ENCODE measurements around the gene HIGD1C. TPM values are rescaled to one million over a fixed set of nuclear protein-coding genes. Genes with fewer than 3 reads are reported as not detected.
A peak's percentile ranks its signal among the peaks of the same experiment; 100 is the strongest.
"Not testable (repeated sequence)": the region's sequence is repeated elsewhere in the genome, so short reads cannot be mapped to it uniquely, and the experiment has no call there.

HIGD1C gene
- total RNA-seq, 1 experiment from 2014 or later: not detected

DNA sequence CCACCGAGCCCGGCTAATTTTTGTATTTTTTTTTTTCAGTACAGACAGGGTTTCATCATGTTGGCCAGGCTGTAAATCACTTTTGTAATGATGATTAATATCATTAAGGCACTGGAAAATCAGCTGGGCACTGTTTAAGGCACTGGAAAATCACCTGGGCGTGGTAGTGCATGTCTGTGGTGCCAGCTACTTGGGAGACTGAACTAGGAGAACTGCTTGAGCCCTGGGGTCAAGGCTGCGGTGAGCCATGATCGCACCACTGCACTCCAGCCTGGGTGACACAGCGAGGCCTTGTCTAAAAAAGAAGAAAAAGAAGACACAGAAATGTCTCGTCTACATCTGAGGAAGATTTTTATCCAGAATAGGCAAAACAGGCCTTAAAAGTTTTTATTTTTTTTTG lies 61.1 kb downstream of the HIGD1C start:
- no peak overlapping the region for H3K23ac ChIP-seq (ENCODE audit: insufficient read length, low read depth, low read length)
- H2AK5ac ChIP-seq (ENCODE audit: insufficient read length, low read length): no peak overlapping the region
- WGBS (ENCODE audit: extremely low coverage, insufficient read length, low lambda C conversion rate): no CpG with 5 or more reads among the region's 7 CpGs
- no peak overlapping the region for H3K9ac ChIP-seq (ENCODE audit: extremely low read depth, insufficient read length, low read length)
- H3K56ac ChIP-seq (ENCODE audit: insufficient read length, low read depth, low read length): no peak overlapping the region
- H3K27ac ChIP-seq (ENCODE audit: insufficient read length, low read depth, low read length): no peak overlapping the region
- H3K18ac ChIP-seq (ENCODE audit: insufficient read length, low read depth, low read length): no peak overlapping the region
- H4K5ac ChIP-seq (ENCODE audit: insufficient read length, low read depth, low read length): no peak overlapping the region
- no peak for DNase-seq
- H3K9me3 Mint-ChIP-seq: no peaks in the 10 kb centered on the region
- peak overlapping the region in 1 of 3 experiments; percentile 73; a peak in 1 of 7 replicates for H3K27ac Mint-ChIP-seq
- H3K4me1 Mint-ChIP-seq: peaks cover 30 to 37% of the 10 kb centered on the region in 2 experiments
- H3K4me2 ChIP-seq (ENCODE audit: insufficient read depth, insufficient read length, low read length): no peak overlapping the region
- no peaks in the 10 kb centered on the region for H4K20me1 ChIP-seq (ENCODE audit: control insufficient read depth, insufficient read depth, insufficient read length)
- no peak overlapping the region for H2BK15ac ChIP-seq (ENCODE audit: low read depth, low read length)
- H3K27me3 Mint-ChIP-seq (ENCODE audit: low read depth): no peaks in the 10 kb centered on the region
- TF ChIP-seq CTCF (conservative IDR thresholded peaks at IDR 0.05): no peak
- peaks cover 6% of the 10 kb centered on the region; the same call in 1 of the 2 replicates for H3K79me2 ChIP-seq (ENCODE audit: insufficient read depth, low read length)
- peaks cover 9% of the 10 kb centered on the region for H3K79me1 ChIP-seq (ENCODE audit: insufficient read depth, low read depth, low read length, poor library complexity, severe bottlenecking)
- H4K8ac ChIP-seq (replicated peaks; ENCODE audit: insufficient read length, low read depth, low read length): no peak overlapping the region
- peaks cover 2 to 5% (median 4%) of the 10 kb centered on the region in 3 experiments; a peak in 5 of 7 replicates for H3K36me3 Mint-ChIP-seq (ENCODE audit: insufficient read depth in 1 of 3, low read depth in 3 of 3)
- no peaks in the 10 kb centered on the region for H3K27me3 ChIP-seq (ENCODE audit: insufficient read depth, low read length)
- H2BK20ac ChIP-seq (ENCODE audit: low read depth, low read length, poor library complexity, severe bottlenecking): no peak overlapping the region
- no peaks in the 10 kb centered on the region for H3K4me1 ChIP-seq (ENCODE audit: insufficient read depth, low read length)
- no peak overlapping the region for H3K4me3 Mint-ChIP-seq
- H3K9me3 ChIP-seq (ENCODE audit: control insufficient read depth, low read depth, low read length): no peaks in the 10 kb centered on the region
- no peak overlapping the region for H4K91ac ChIP-seq (ENCODE audit: insufficient read length, low read depth, low read length)
- H2BK12ac ChIP-seq (ENCODE audit: insufficient read length, low read depth, low read length): no peak overlapping the region
- H2BK120ac ChIP-seq (ENCODE audit: low read depth, low read length, poor library complexity, severe bottlenecking): no peak overlapping the region
- H3K4ac ChIP-seq (ENCODE audit: low read depth, low read length): no peak overlapping the region
- H2BK5ac ChIP-seq (ENCODE audit: insufficient read length, low read length): no peak overlapping the region
- no peak overlapping the region for H3T11ph ChIP-seq (ENCODE audit: low read length)
- H2AFZ ChIP-seq (ENCODE audit: low read length): no peak overlapping the region
- H3K14ac ChIP-seq (ENCODE audit: insufficient read depth, low read length): no peak overlapping the region; the same call in 1 of the 2 replicates
- H3K23me2 ChIP-seq (ENCODE audit: insufficient read length, low read depth, low read length, poor library complexity, severe bottlenecking): no peaks in the 10 kb centered on the region

DNA sequence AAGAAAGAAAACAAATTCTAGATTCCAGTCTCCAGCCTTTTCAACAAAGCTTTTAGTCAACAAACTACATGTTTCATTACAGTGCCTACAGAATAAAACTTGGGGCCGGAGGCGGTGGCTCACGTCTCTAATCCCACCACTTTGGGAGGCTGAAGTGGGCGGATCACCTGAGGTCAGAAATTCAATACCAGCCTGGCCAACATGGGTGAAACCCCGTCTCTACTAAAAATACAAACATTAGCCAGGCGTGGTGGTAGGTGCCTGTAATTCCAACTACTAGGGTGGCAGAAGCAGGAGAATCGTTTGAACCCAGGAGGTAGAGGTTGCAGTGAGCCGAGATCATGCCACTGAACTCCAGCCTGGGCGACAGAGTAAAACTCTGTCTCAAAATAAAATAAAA lies 62.1 kb downstream of the HIGD1C start:
- not testable (repeated sequence) for H2BK5ac ChIP-seq (ENCODE audit: insufficient read length, low read length); H3K4me1 ChIP-seq (ENCODE audit: insufficient read depth, low read length); H2AFZ ChIP-seq (ENCODE audit: low read length); H3K36me3 Mint-ChIP-seq (ENCODE audit: insufficient read depth in 1 of 3, low read depth in 3 of 3); H4K20me1 ChIP-seq (ENCODE audit: control insufficient read depth, insufficient read depth, insufficient read length); H3K9me3 ChIP-seq (ENCODE audit: control insufficient read depth, low read depth, low read length); H3K79me2 ChIP-seq (ENCODE audit: insufficient read depth, low read length); H4K5ac ChIP-seq (ENCODE audit: insufficient read length, low read depth, low read length); H4K91ac ChIP-seq (ENCODE audit: insufficient read length, low read depth, low read length); H3K23ac ChIP-seq (ENCODE audit: insufficient read length, low read depth, low read length); H2BK15ac ChIP-seq (ENCODE audit: low read depth, low read length); H3K9me3 Mint-ChIP-seq; H3K27me3 Mint-ChIP-seq (ENCODE audit: low read depth); H2AK5ac ChIP-seq (ENCODE audit: insufficient read length, low read length); DNase-seq; H3K27me3 ChIP-seq (ENCODE audit: insufficient read depth, low read length); H3K18ac ChIP-seq (ENCODE audit: insufficient read length, low read depth, low read length); H4K8ac ChIP-seq (replicated peaks; ENCODE audit: insufficient read length, low read depth, low read length); H3K56ac ChIP-seq (ENCODE audit: insufficient read length, low read depth, low read length); H2BK20ac ChIP-seq (ENCODE audit: low read depth, low read length, poor library complexity, severe bottlenecking); H2BK120ac ChIP-seq (ENCODE audit: low read depth, low read length, poor library complexity, severe bottlenecking); H3K4me3 Mint-ChIP-seq; H2BK12ac ChIP-seq (ENCODE audit: insufficient read length, low read depth, low read length); H3K4me2 ChIP-seq (ENCODE audit: insufficient read depth, insufficient read length, low read length); H3K27ac ChIP-seq (ENCODE audit: insufficient read length, low read depth, low read length); H3K23me2 ChIP-seq (ENCODE audit: insufficient read length, low read depth, low read length, poor library complexity, severe bottlenecking); H3K14ac ChIP-seq (ENCODE audit: insufficient read depth, low read length); H3K9ac ChIP-seq (ENCODE audit: extremely low read depth, insufficient read length, low read length); H3T11ph ChIP-seq (ENCODE audit: low read length); H3K4ac ChIP-seq (ENCODE audit: low read depth, low read length)
- Mint-ChIP-seq H3K27ac (peak overlapping the region in 1 of 3 experiments; percentile 68; a peak in 1 of 7 replicates), H3K4me1 (peaks cover 22 to 28% of the 10 kb centered on the region in 2 experiments)
- no CpG with 5 or more reads among the region's 9 CpGs for whole genome bisulfite sequencing (ENCODE audit: extremely low coverage, insufficient read length, low lambda C conversion rate)
- H3K79me1 ChIP-seq (ENCODE audit: insufficient read depth, low read depth, low read length, poor library complexity, severe bottlenecking): peaks cover 10% of the 10 kb centered on the region

Measured in H9 (cell line).